HepG2 (cell line): ENCODE measurements around the gene P4HB. TPM values are rescaled to one million over a fixed set of nuclear protein-coding genes. Genes with fewer than 3 reads are reported as not detected.
A peak's percentile ranks its signal among the peaks of the same experiment; 100 is the strongest.

Experiments used
- BCLAF1 ChIP-seq: fragments of 450-650 bp; IDR thresholded peaks from 2 replicates; pipeline ENCODE4 v1.6.1; 2017; ENCODE audit warnings: mild to moderate bottlenecking
- HNRNPL ChIP-seq: fragments of 200-400 bp; formaldehyde crosslinking; IDR thresholded peaks from 2 replicates; pipeline ENCODE4 v1.6.1; 2017; ENCODE audit warnings: mild to moderate bottlenecking, low read depth, low read length
- MATR3 ChIP-seq: sonication (generic); formaldehyde crosslinking; IDR thresholded peaks from 2 replicates; pipeline ENCODE4 v1.4.0; 2020; ENCODE audit warnings: missing genetic modification reagents
- MAX ChIP-seq: IDR thresholded peaks from 2 replicates; pipeline ENCODE4 v1.6.1; 2012; ENCODE audit warnings: inconsistent platforms
- NAIF1 ChIP-seq: sonication (generic); formaldehyde crosslinking; IDR thresholded peaks from 2 replicates; pipeline ENCODE4 v1.5.0; 2020; ENCODE audit warnings: mild to moderate bottlenecking, missing genetic modification reagents, borderline replicate concordance
- PRDM15 ChIP-seq: sonication (generic); formaldehyde crosslinking; IDR thresholded peaks from 2 replicates; pipeline ENCODE4 v1.4.0; 2020; ENCODE audit warnings: missing genetic modification reagents
- TGIF2 ChIP-seq: IDR thresholded peaks from 2 replicates; pipeline ENCODE4 v1.6.1; 2016; ENCODE audit warnings: control low read depth, missing compliant biosample characterization
- ZBTB10 ChIP-seq: sonication (generic); formaldehyde crosslinking; IDR thresholded peaks from 2 replicates; pipeline ENCODE4 v1.4.0; 2020; ENCODE audit warnings: missing genetic modification reagents, borderline replicate concordance
- ZFP36 ChIP-seq: fragments of 150-350 bp; IDR thresholded peaks from 2 replicates; pipeline ENCODE4 v1.6.1; 2018; ENCODE audit warnings: borderline replicate concordance, low read length, low read depth; ENCODE audit not compliant: partially characterized antibody
- ZNF17 ChIP-seq: sonication (generic); formaldehyde crosslinking; IDR thresholded peaks from 2 replicates; pipeline ENCODE4 v1.5.0; 2020; ENCODE audit warnings: mild to moderate bottlenecking, missing genetic modification reagents
- ZNF619 ChIP-seq: sonication (generic); formaldehyde crosslinking; IDR thresholded peaks from 2 replicates; pipeline ENCODE4 v1.4.0; 2020; ENCODE audit warnings: mild to moderate bottlenecking, missing genetic modification reagents
- ZNF670 ChIP-seq: sonication (generic); formaldehyde crosslinking; IDR thresholded peaks from 2 replicates; pipeline ENCODE4 v1.8.0; 2022; ENCODE audit warnings: mild to moderate bottlenecking, missing genetic modification reagents, borderline replicate concordance
- polyA plus RNA-seq, 8 experiments: library from polyadenylated mRNA; depleted of rRNA in 3 of 8; stranded (reverse) in 7 of 8; unstranded in 1 of 8; fragments of >200 nt; fragmentation: Illumina TruSeq in 4 of 8; extraction: Trizol in 4 of 8; gene quantifications; 2 replicates each; pipeline versions ENCODE4 v1.2.1 to v1.2.3, GENCODE V29; 2011 to 2016; ENCODE audit warnings: low read depth in 4 of 8, missing spikeins in 1 of 8, mixed read lengths in 1 of 8; ENCODE audit not compliant: insufficient read depth in 1 of 8
- total RNA-seq, 5 experiments: library from RNA; depleted of rRNA; stranded (reverse); fragments of >200 nt; fragmentation: Illumina TruSeq; extraction: Trizol; gene quantifications; 2 replicates each; pipeline ENCODE4 v1.2.3, GENCODE V29; 2016; ENCODE audit warnings: low read depth in 1 of 5

Gene P4HB
- total and polyA plus RNA-seq, 2 of the 13 experiments (the other 11 are each of a cell fraction or from before 2014, with no cell fraction given), result 185 to 782 TPM

- TF ChIP-seq PRDM15 (CRISPR knock-in tag) (no peak), ZBTB10 (peak; percentile 74; the same call in 1 of the 2 replicates), ZNF17 (CRISPR knock-in tag) (peak; percentile 64; the same call in 1 of the 2 replicates), MAX (peak; percentile 100), BCLAF1 (no peak), ZFP36 (no peak), MATR3 (CRISPR knock-in tag) (peak; percentile 69; the same call in 1 of the 2 replicates), TGIF2 (peak; percentile 92), ZNF619 (CRISPR knock-in tag) (no peak), NAIF1 (CRISPR knock-in tag) (peak; percentile 46; the same call in 1 of the 2 replicates), HNRNPL (peak; percentile 74; the same call in 1 of the 2 replicates), ZNF670 (CRISPR knock-in tag) (peak; percentile 94; the same call in 1 of the 2 replicates)
Observed at GRCh38 chr17:81871387-81872230, 11.3 kb upstream of the P4HB start (continued).
